B cell (primary cell): ENCODE results near the gene TRMO.
"Not testable (repeated sequence)": the region's sequence is repeated elsewhere in the genome, so short reads cannot be mapped to it uniquely, and the experiment has no call there.

Source experiments
- EZH2 ChIP-seq: IDR thresholded peaks from 2 replicates; pipeline ENCODE4 v1.6.1; 2012; ENCODE audit warnings: borderline replicate concordance, low read depth, mild to moderate bottlenecking, moderate library complexity, low read length; ENCODE audit not compliant: insufficient read depth, poor library complexity, severe bottlenecking
- TF ChIP-seq, protein P1 (sequence below): fragments of 200-600 bp; IDR thresholded peaks from one replicate; pipeline ENCODE4 v1.8.0; 2022; ENCODE audit warnings: antibody characterized with exemption, mild to moderate bottlenecking

DNA sequence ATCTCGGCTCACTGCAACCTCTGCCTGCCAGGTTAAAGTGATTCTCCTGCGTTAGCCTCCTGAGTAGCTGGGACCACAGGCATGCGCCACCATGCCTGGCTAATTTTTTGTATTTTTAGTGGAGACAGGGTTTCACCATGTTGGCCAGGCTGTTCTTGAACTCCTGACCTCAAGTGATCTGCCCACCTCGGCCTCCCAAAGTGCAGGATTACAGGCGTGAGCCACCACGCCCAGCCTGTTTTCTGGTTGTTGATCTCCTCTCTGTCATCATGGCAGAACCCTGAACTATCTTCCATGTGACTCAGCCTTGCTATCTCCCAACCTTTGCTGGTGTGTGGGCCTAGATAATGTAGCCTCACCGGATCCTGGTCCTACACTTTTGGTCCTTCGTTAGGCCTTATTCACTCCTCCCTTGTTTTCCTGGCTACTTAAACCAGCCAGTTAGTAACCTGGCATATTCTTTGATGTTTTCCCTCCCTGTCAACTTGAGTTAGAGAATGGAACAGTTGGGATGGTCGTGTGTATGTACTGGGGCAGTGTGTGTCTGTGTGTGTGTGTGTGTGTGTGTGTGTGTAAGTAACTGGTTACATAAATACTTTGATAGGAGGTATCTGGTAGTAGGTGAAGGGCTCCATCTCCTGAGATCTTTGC, 38.5 kb upstream of the TRMO start:
- TF ChIP-seq, protein P1, sequence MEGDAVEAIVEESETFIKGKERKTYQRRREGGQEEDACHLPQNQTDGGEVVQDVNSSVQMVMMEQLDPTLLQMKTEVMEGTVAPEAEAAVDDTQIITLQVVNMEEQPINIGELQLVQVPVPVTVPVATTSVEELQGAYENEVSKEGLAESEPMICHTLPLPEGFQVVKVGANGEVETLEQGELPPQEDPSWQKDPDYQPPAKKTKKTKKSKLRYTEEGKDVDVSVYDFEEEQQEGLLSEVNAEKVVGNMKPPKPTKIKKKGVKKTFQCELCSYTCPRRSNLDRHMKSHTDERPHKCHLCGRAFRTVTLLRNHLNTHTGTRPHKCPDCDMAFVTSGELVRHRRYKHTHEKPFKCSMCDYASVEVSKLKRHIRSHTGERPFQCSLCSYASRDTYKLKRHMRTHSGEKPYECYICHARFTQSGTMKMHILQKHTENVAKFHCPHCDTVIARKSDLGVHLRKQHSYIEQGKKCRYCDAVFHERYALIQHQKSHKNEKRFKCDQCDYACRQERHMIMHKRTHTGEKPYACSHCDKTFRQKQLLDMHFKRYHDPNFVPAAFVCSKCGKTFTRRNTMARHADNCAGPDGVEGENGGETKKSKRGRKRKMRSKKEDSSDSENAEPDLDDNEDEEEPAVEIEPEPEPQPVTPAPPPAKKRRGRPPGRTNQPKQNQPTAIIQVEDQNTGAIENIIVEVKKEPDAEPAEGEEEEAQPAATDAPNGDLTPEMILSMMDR = not testable (repeated sequence)
- not testable (repeated sequence) for TF ChIP-seq EZH2
